Astrocyte of the spinal cord (primary cell): ENCODE measurements around the gene PROK1.
"Not testable (repeated sequence)": the region's sequence is repeated elsewhere in the genome, so short reads cannot be mapped to it uniquely, and the experiment has no call there.

Experiments
- DNase-seq: peaks from one replicate; pipeline ENCODE4 v3.0.0; 2011; ENCODE audit warnings: low read depth, low spot score
- H3K4me3 ChIP-seq: 2 replicates; pipeline ENCODE4 v1.5.1; 2011; ENCODE audit warnings: low read depth, mild to moderate bottlenecking, low read length, moderate library complexity
- in situ Hi-C: cut with HindIII; loops from 2 replicates; pipeline ENCODE4 v1.10.0; 2017; ENCODE audit warnings: low sequenced_read_pairs
- TF ChIP-seq, protein P1 (sequence below): IDR thresholded peaks from 2 replicates; pipeline ENCODE4 v1.5.1; 2012; ENCODE audit warnings: low read depth, mild to moderate bottlenecking, low read length, inconsistent platforms

PROK1 gene

DNA sequence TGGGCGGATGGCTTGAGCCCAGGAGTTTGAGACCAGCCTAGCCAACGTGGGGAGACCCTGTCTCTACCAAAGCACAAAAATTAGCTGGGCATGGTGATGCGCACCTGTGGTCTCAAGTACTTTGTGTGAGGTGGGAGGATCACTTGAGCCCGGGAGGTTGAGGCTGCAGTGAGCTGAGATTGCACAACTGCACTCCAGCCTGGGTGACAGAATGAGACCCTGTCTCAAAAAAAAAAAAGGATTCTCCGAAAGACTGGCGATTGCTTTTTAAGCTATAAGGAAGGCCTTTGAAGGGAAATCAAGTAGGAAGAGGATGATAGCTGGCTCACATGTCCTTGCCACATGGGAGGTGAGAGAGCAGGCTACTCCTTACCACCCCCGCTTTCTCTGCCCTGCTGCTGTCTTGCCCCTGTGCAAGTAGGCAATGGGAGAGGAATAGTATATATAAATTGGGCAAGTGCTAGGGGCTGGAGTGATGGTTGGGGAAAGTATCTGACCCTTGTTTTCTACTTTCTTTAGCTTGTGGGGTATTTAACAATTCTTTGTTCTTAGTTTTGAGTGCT is 39.7 kb upstream of the PROK1 start:
- in situ Hi-C loops: no loop called here
- TF ChIP-seq, protein P1, sequence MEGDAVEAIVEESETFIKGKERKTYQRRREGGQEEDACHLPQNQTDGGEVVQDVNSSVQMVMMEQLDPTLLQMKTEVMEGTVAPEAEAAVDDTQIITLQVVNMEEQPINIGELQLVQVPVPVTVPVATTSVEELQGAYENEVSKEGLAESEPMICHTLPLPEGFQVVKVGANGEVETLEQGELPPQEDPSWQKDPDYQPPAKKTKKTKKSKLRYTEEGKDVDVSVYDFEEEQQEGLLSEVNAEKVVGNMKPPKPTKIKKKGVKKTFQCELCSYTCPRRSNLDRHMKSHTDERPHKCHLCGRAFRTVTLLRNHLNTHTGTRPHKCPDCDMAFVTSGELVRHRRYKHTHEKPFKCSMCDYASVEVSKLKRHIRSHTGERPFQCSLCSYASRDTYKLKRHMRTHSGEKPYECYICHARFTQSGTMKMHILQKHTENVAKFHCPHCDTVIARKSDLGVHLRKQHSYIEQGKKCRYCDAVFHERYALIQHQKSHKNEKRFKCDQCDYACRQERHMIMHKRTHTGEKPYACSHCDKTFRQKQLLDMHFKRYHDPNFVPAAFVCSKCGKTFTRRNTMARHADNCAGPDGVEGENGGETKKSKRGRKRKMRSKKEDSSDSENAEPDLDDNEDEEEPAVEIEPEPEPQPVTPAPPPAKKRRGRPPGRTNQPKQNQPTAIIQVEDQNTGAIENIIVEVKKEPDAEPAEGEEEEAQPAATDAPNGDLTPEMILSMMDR: no peak
- H3K4me3 ChIP-seq: no peak overlapping the region
- no peak for DNase-seq

DNA sequence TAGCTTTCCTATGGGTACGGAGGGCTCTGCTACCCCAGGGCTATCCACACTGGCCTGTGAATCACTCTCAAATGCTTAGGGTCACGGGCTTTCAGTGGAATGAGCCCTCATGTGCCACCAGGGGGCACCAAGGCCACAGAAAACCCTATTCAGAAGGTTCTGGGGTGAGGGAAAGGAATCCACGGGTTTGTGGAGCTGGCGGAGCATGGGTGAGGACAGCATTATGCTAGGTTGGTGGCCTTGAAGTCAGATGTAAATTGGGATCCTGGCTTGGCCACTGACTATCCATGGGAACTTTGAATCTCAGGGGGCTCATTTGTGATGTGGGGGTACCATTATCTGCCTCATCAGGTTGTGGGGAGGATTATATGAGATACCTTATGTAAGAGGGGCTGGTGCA is 38.4 kb upstream of the PROK1 start:
- in situ Hi-C loops: no loop called here
- TF ChIP-seq, protein P1: peak; percentile 70
- no peak overlapping the region for H3K4me3 ChIP-seq
- peak; percentile 43 for DNase-seq

DNA sequence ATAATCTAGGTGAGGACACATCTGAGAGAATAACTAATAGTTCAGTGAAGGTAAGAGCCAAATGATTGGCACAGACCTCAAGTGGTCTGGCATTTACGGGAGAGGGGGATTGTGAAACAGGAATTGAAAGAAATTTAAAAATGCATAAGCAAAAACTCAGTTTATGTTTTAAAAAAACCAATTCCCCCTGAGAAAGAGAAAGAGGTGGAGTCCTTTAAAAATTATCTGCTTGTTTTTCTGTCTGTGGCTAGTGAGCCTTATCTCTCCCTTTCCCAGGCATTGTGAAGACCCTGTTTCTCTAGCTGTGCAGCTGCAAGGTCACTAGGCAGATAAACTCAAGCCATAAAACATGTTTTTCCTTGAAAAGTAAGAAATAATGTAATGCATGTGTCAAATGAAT is 37.9 kb upstream of the PROK1 start:
- in situ Hi-C loops, H3K4me3 ChIP-seq, DNase-seq: not testable (repeated sequence)

DNA sequence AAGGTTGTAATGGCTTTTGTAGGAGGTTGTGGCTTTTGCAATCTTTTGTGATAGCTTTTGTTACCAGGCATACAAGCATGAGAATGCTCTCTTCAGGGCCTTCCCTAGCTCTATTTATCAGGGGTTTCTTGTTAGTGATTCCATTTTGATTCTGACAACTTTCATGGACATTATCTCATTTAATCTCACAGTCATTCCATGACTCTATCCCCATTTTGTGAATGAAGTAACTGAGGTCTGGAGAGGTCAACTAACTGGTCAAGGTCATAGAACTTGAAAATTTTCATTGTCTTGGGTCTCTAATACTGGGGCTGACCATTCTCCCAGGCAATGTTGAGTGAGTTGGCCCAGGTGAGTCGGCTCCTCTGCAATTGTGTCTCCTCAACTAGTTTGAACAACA is 32.2 kb upstream of the PROK1 start:
- in situ Hi-C loops: no loop called here
- TF ChIP-seq, protein P1: no peak
- no peak for DNase-seq
- H3K4me3 ChIP-seq: no peak overlapping the region

DNA sequence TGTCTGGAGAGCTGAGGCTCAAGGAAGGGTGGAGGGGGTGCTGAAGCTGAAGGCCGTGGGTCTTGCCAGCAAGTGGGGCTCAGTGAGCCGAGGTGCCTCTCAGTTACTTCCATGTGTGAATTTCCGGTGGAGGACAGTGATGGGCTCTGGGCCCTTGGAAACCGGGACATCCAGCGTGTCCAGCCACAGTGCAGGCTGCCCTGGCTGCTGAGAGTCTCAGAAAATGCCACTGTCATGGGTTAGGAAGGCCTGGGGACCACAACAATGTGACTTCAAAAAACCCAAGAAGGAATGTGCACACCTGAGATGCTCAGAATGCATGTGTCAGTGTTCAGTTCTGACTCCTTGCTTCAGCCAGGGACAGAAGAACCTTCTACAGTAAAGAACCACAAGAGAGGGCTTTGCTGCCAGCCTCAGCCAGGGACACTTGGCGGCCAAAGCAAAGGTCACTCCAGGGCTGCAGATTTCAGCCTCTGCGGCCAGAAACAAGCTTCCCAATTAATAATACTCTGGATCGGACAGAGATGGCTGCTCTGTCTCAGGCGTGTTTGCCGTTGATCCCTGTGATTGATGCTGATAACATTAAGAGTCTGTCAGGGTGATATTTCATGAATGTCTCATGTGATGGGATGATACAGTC is 30.8 kb upstream of the PROK1 start:
- TF ChIP-seq, protein P1: no peak
- no peak for DNase-seq
- in situ Hi-C loops: no loop called here
- no peak overlapping the region for H3K4me3 ChIP-seq

DNA sequence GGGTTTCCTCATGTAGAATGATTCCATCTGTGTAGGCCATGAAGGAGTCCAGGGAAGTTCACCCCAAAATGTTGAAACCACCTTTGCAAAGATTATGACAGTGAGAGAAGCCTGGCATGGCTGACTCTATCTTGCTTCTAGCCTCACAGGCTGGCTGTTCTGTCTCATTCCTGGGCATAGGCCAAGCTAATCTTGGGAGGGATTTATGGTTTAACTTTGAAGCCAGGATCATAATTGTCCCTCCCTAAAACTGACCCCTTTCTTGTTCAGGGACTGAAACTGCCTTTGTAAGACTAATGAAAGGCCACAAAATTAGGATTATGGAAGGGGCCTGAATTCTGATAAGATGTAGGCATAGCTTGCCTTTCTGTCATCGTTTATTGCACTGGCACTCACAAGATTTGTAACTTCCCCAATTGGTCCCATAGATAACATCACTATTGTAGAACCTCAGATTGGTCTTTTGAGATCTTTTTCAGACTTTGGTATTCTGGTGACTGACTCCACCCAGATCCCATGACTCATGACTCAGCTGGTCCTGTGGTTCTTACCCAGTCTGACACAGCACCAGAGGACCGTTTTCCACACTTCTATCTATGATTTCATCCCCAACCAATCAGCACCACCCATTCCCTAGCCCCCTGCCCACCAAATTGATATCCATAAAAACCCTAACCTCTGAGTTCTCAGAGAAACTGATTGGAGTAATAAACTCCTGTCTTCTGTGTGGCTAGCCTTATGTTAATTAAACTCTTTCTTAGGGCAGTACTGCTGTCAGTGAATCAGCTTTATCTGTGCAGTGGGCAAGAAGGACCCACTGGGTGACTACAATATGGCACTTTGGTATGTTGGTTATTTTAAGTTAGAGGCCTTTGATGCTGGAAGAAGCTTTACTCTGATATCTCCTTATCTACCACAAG is 29.8 kb upstream of the PROK1 start:
- peak; percentile 46 for DNase-seq
- no peak overlapping the region for H3K4me3 ChIP-seq
- in situ Hi-C loops: no loop called here
- TF ChIP-seq, protein P1: no peak
